ENCODE data around the gene PPARD. TPM values are rescaled to one million over a fixed set of nuclear protein-coding genes. Genes with fewer than 3 reads are reported as not detected.

The PPARD gene
- total and polyA plus RNA-seq, 2 of the 13 experiments (the other 11 are each of a cell fraction or from before 2014, with no cell fraction given), result 6.1 to 13.3 TPM

GRCh38 chr6:35432291-35432690, 89.9 kb downstream of the PPARD start:
- no peak for ATAC-seq
- no peak overlapping the region for H3K4me3 ChIP-seq (replicated peaks in 1 of 3; ENCODE audit: insufficient read depth in 1 of 3, low read depth in 2 of 3, low read length in 3 of 3)
- H3K79me2 ChIP-seq (ENCODE audit: insufficient read depth, low read length), result no peaks in the 10 kb centered on the region
- DNase-seq (ENCODE audit: low spot score), result no peak
- H3K36me3 ChIP-seq (replicated peaks in 1 of 2; ENCODE audit: control insufficient read depth in 1 of 2, insufficient read depth in 2 of 2, low read length in 2 of 2), result no peaks in the 10 kb centered on the region
- no TSS peak for BruUV-seq (replicated peaks)
- no peaks in the 10 kb centered on the region for H4K20me1 ChIP-seq (ENCODE audit: insufficient read depth, low read length)
- peaks cover 2 to 16% of the 10 kb centered on the region in 2 experiments; a peak in 2 of 5 replicates for H3K27me3 ChIP-seq (ENCODE audit: control insufficient read depth in 1 of 2, insufficient read depth in 2 of 2, low read length in 2 of 2)
- ChIA-PET CTCF (ENCODE audit: low intra/inter-chr PET ratio, low total read pairs) (no interaction called here), POLR2A (no interaction called here)
- intact Hi-C loops (cut with micrococcal nuclease; ENCODE audit: unreplicated experiment) (no loop called here), in situ Hi-C loops (cut with HindIII; ENCODE audit: extremely low pct_ligation_motif_present, low pct_unique_long_range_greater_than_20kb) (no loop called here)
- H3K9ac ChIP-seq (ENCODE audit: insufficient read depth, low read depth, low read length), result no peak overlapping the region
- WGBS (ENCODE audit: low lambda C conversion rate), result 20% methylated on average over 4 of the region's 4 CpGs
- FAIRE-seq, result no peak
- H2AFZ ChIP-seq (ENCODE audit: low read length), result no peak overlapping the region
- no peak overlapping the region for H3K27ac ChIP-seq (ENCODE audit: extremely low read length, insufficient read depth, low read length)
- TF ChIP-seq ZNF883 (CRISPR knock-in tag; IDR thresholded peaks at IDR 0.05; ENCODE audit: not compliant biosample characterization) (no peak), E2F5 (CRISPR knock-in tag; conservative IDR thresholded peaks at IDR 0.05) (no peak), TIGD3 (CRISPR knock-in tag; IDR thresholded peaks at IDR 0.05; ENCODE audit: borderline replicate concordance) (no peak), TBX2 (CRISPR knock-in tag; IDR thresholded peaks at IDR 0.05; ENCODE audit: borderline replicate concordance) (no peak), ZNF589 (CRISPR knock-in tag; conservative IDR thresholded peaks at IDR 0.05) (no peak), POGK (CRISPR knock-in tag; conservative IDR thresholded peaks at IDR 0.05) (no peak), ZNF576 (CRISPR knock-in tag; IDR thresholded peaks at IDR 0.05) (no peak), ZNF691 (CRISPR knock-in tag; IDR thresholded peaks at IDR 0.05; ENCODE audit: borderline replicate concordance, low read depth) (no peak)
- no peak overlapping the region for H3K4me2 ChIP-seq (ENCODE audit: low read depth, low read length)
- H3K4me1 ChIP-seq (ENCODE audit: insufficient read depth, low read length), result peaks cover 63% of the 10 kb centered on the region
- H3K9me3 ChIP-seq (ENCODE audit: low read length), result peaks cover 9% of the 10 kb centered on the region

All from HepG2 (cell line).